GM18517 (cell line): ENCODE results near the gene NADK.

ENCODE experiments used
- ATAC-seq: cut with Tn5 transposase; IDR thresholded peaks from one replicate; pipeline ENCODE4 v1.9.1; 2021; ENCODE audit warnings: mild to moderate bottlenecking, moderate library complexity; ENCODE audit not compliant: unreplicated experiment

The NADK gene

GRCh38 chr1:1768249-1768992 lies 9.8 kb downstream of the NADK start:
- ATAC-seq = no peak

GRCh38 chr1:1764876-1765470 lies 13.3 kb downstream of the NADK start:
- ATAC-seq = no peak

GRCh38 chr1:1763657-1764621 lies 14.3 kb downstream of the NADK start:
- no peak for ATAC-seq

- no peak for ATAC-seq
These were observed 16.5 kb downstream of the NADK start for GRCh38 chr1:1761504-1762376.

- ATAC-seq = no peak
These were observed 17.6 kb downstream of the NADK start for GRCh38 chr1:1760715-1761114.

- ATAC-seq = no peak
These were observed 18.0 kb downstream of the NADK start for GRCh38 chr1:1760345-1760650.

GRCh38 chr1:1759456-1760344 lies 18.6 kb downstream of the NADK start:
- no peak for ATAC-seq

GRCh38 chr1:1758692-1759455 lies 19.4 kb downstream of the NADK start:
- no peak for ATAC-seq

GRCh38 chr1:1758059-1758621 lies 20.1 kb downstream of the NADK start:
- ATAC-seq = no peak

GRCh38 chr1:1757422-1758058 lies 20.7 kb downstream of the NADK start:
- ATAC-seq = no peak

- ATAC-seq = no peak
These were observed 21.4 kb downstream of the NADK start for GRCh38 chr1:1756661-1757421.

GRCh38 chr1:1755852-1756251 lies 22.4 kb downstream of the NADK start:
- no peak for ATAC-seq

- ATAC-seq = no peak
These were observed 22.8 kb downstream of the NADK start for GRCh38 chr1:1755426-1755825.

- ATAC-seq = no peak
These were observed 24.0 kb downstream of the NADK start for GRCh38 chr1:1754051-1754815.

- no peak for ATAC-seq
These were observed 24.7 kb downstream of the NADK start for GRCh38 chr1:1753607-1754005.

- ATAC-seq = no peak
These were observed 25.3 kb downstream of the NADK start for GRCh38 chr1:1752636-1753606.
